Effector memory CD4-positive, alpha-beta T cell (primary cell): ENCODE measurements around the gene BMP8B.
"Not testable (repeated sequence)": the region's sequence is repeated elsewhere in the genome, so short reads cannot be mapped to it uniquely, and the experiment has no call there.

Experiments
- DNase-seq, 3 donors: peaks; one replicate each; pipeline ENCODE4 v3.0.0-alpha.2; 2020
- H3K27ac ChIP-seq: 2 replicates; pipeline ENCODE4 v1.7.0; 2013; ENCODE audit warnings: mild to moderate bottlenecking, low read length, moderate library complexity; ENCODE audit not compliant: insufficient read depth, poor library complexity, severe bottlenecking
- H3K27me3 ChIP-seq: replicated peaks from 2 replicates; pipeline ENCODE4 v1.7.0; 2013; ENCODE audit warnings: mild to moderate bottlenecking, low read length; ENCODE audit not compliant: insufficient read depth, control insufficient read depth, poor library complexity, severe bottlenecking
- H3K36me3 ChIP-seq: 2 replicates; pipeline ENCODE4 v1.7.0; 2013; ENCODE audit warnings: mild to moderate bottlenecking, low read length, moderate library complexity; ENCODE audit not compliant: control insufficient read depth, insufficient read depth
- H3K4me1 ChIP-seq: 2 replicates; pipeline ENCODE4 v1.7.0; 2013; ENCODE audit warnings: low read length, mild to moderate bottlenecking; ENCODE audit not compliant: control insufficient read depth, insufficient read depth, poor library complexity, severe bottlenecking
- H3K4me3 ChIP-seq: 2 replicates; pipeline ENCODE4 v1.7.0; 2013; ENCODE audit warnings: low read length, low read depth, mild to moderate bottlenecking; ENCODE audit not compliant: insufficient read depth, poor library complexity, severe bottlenecking
- H3K9me3 ChIP-seq: 2 replicates; pipeline ENCODE4 v1.7.0; 2013; ENCODE audit warnings: mild to moderate bottlenecking, low read length, moderate library complexity; ENCODE audit not compliant: control insufficient read depth

Gene BMP8B

DNA sequence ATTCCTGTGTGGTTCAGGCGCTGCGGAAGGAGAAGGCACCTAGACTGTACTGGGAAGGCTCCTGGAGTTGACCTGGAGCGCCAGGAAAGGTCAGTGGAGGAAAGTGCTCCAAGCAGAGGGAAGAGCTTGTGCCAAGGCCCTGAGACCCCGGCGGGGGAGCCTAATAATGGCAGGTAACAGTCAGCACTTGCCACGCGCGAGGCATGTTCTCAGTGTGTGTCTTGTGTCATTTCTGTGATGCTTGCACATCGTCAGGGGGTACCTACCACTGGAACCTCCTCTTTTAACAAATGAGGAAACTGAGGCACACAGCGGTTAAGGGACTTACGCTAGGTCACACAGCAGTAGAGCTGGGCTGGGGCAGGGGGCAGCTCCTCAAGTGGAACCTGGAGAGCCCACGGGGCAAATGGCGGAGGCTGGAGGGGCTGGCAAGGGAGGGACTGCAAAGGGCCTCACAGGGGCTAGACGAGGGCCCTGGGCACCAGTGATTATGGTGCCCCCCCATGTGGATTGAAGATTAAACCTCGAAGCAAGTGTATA, 976 bp upstream of the BMP8B start:
- Histone ChIP-seq H3K27me3 (no peaks in the 10 kb centered on the region), H3K9me3 (no peaks in the 10 kb centered on the region), H3K4me1 (peaks cover 5% of the 10 kb centered on the region), H3K27ac (no peak overlapping the region), H3K4me3 (peak overlapping the region; percentile 51), H3K36me3 (no peaks in the 10 kb centered on the region)
- no peak for DNase-seq

- no peaks in the 10 kb centered on the region for H3K27me3 ChIP-seq
- H3K4me3 ChIP-seq: peak overlapping the region; percentile 51
Observed at GRCh38 chr1:39788426-39788757, 273 bp downstream of the BMP8B start.

DNA sequence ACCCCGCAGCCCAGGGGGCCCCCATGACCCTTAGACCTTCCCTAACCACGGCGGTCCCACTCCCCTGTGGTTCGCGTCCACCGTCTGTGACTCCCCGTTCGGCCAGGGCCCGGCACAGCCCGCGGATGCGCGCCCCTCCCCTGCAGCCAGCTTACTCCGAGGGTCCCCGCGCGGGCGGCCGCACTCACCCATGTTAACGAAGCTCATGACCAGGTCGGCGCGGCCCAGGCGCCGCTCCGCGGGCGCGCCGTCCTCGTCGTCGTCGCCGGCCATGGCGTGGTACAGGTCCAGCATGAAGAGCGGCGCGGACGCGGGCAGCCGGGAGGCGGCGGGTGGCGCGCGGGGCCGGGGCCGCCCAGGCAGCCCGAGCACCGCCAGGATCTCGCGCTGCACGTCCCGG, 701 bp downstream of the BMP8B start:
- H3K27me3 ChIP-seq, H3K36me3 ChIP-seq, H3K4me1 ChIP-seq, H3K9me3 ChIP-seq, H3K4me3 ChIP-seq, H3K27ac ChIP-seq, DNase-seq: not testable (repeated sequence)

More at GRCh38 chr1:39788426-39788757, 273 bp downstream of the BMP8B start:
- Histone ChIP-seq H3K36me3 (no peaks in the 10 kb centered on the region), H3K4me1 (peaks cover 5% of the 10 kb centered on the region), H3K9me3 (no peaks in the 10 kb centered on the region), H3K27ac (no peak overlapping the region)
- no peak for DNase-seq

DNA sequence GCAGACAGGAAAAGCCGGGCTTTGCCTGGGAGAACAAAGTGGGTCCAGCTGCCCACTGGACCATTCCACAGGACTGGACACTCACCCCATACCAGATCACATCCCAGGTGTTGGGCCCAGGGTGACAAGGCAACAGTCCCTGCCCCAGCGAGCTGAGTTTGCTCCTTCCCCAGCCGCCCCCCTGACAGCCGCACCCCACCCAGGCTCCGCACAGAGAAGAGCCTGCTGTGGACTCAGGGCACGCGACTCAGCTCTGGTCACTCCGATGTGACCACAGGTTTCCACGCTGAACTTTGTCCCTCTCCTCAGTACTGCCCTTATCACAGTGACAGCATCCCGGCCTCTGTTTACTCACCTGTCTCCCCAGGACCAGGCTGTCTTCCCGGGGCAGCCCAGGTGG, 1.2 kb downstream of the BMP8B start:
- H3K36me3 ChIP-seq: no peaks in the 10 kb centered on the region
- no peak overlapping the region for H3K4me3 ChIP-seq
- no peaks in the 10 kb centered on the region for H3K27me3 ChIP-seq
- H3K27ac ChIP-seq: no peak overlapping the region
- peaks cover 4% of the 10 kb centered on the region for H3K4me1 ChIP-seq
- DNase-seq: no peak
- H3K9me3 ChIP-seq: no peaks in the 10 kb centered on the region

- not testable (repeated sequence) for H3K4me1 ChIP-seq, H3K27me3 ChIP-seq, H3K4me3 ChIP-seq, H3K9me3 ChIP-seq, H3K36me3 ChIP-seq, H3K27ac ChIP-seq, DNase-seq
Observed at GRCh38 chr1:39787108-39787375, 1.6 kb downstream of the BMP8B start.

- not testable (repeated sequence) for H3K27ac ChIP-seq, H3K36me3 ChIP-seq
Observed at GRCh38 chr1:39786303-39787107, 2.2 kb downstream of the BMP8B start.

DNA sequence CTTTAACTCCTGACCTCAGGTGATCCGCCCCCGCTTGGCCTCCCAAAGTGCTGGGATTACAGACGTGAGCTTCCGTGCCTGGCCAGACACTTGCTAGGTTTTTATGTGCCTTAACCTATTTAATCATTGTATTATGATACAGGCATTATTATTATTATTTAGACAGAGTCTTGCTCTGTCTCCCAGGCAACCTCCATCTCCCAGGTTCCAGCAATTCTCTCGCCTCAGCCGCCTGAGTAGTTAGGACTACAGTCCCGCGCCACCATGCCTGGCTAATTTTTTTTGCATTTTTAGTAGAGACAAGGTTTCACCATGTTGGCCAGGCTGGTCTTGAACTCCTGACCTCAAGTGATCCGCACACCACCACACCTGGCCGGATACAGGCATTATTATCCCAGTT, 6.0 kb downstream of the BMP8B start:
- not testable (repeated sequence) for H3K27me3 ChIP-seq, H3K36me3 ChIP-seq, DNase-seq, H3K27ac ChIP-seq, H3K4me1 ChIP-seq, H3K9me3 ChIP-seq, H3K4me3 ChIP-seq

More at GRCh38 chr1:39786303-39787107, 2.2 kb downstream of the BMP8B start:
- not testable (repeated sequence) for H3K9me3 ChIP-seq, H3K4me1 ChIP-seq, H3K4me3 ChIP-seq, DNase-seq, H3K27me3 ChIP-seq

DNA sequence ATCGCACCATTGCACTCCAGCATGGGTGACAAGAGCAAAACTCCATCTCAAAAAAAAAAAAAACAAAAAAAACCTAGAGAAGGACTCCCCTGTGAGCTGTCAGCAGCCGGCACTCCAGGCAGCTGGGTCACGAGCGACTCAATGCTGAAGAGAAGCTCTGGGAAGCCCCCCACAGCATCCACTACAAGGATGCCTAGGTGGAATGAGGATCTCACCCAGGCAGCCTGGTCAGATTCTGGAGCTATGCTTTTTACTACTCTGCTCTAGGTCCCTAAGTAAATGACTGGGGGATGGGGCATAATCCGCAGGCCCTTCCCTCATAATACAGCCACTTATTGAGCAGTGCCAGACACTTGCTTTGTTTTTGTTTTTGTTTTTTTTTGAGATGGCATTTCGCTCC, 6.6 kb downstream of the BMP8B start:
- no peak overlapping the region for H3K4me3 ChIP-seq

GRCh38 chr1:39781349-39781715, 7.3 kb downstream of the BMP8B start:
- Histone ChIP-seq H3K36me3 (no peaks in the 10 kb centered on the region), H3K4me1 (no peaks in the 10 kb centered on the region), H3K27ac (no peak overlapping the region), H3K4me3 (no peak overlapping the region), H3K9me3 (no peaks in the 10 kb centered on the region), H3K27me3 (no peaks in the 10 kb centered on the region)
- no peak for DNase-seq

More for the DNA sequence above, 6.6 kb downstream of the BMP8B start:
- no peaks in the 10 kb centered on the region for H3K9me3 ChIP-seq
- no peaks in the 10 kb centered on the region for H3K4me1 ChIP-seq
- H3K36me3 ChIP-seq: no peaks in the 10 kb centered on the region
- no peak overlapping the region for H3K27ac ChIP-seq
- no peaks in the 10 kb centered on the region for H3K27me3 ChIP-seq
- DNase-seq: no peak

- Histone ChIP-seq H3K9me3 (no peaks in the 10 kb centered on the region), H3K4me3 (no peak overlapping the region), H3K36me3 (no peaks in the 10 kb centered on the region), H3K27ac (no peak overlapping the region), H3K4me1 (no peaks in the 10 kb centered on the region), H3K27me3 (no peaks in the 10 kb centered on the region)
- DNase-seq: no peak
Observed at GRCh38 chr1:39779821-39780220, 8.8 kb downstream of the BMP8B start.
